GM21526 (cell line): ENCODE results near the gene CAPN14.
A peak's percentile ranks its signal among the peaks of the same experiment; 100 is the strongest.

ENCODE experiments used
- ATAC-seq: cut with Tn5 transposase; IDR thresholded peaks from one replicate; pipeline ENCODE4 v1.9.1; 2021; ENCODE audit warnings: moderate library complexity; ENCODE audit not compliant: unreplicated experiment, low FRiP score

The CAPN14 gene

DNA sequence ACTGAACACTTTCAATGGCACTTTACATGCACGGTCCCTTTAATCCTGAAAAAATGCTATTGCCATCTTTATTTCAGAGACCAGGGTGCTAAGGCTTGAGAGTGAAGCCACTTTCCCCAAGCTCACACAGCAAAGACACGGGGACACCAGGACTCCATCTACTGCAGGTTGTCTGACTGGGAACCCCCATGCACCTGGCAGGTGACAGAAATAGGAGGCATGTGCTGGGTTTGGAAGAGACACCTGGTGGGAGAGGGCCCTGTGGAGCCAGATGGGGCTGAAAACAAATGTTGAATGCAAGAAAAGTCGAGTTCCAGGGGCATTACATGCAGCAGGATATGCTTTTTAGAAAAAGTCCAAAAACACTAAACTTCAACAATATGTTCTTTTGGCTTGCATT lies 11.4 kb upstream of the CAPN14 start:
- ATAC-seq: no peak

- ATAC-seq: no peak
These were observed 10.4 kb upstream of the CAPN14 start for GRCh38 chr2:31227711-31228125.

- no peak for ATAC-seq
These were observed 9.8 kb upstream of the CAPN14 start for GRCh38 chr2:31227110-31227509.

DNA sequence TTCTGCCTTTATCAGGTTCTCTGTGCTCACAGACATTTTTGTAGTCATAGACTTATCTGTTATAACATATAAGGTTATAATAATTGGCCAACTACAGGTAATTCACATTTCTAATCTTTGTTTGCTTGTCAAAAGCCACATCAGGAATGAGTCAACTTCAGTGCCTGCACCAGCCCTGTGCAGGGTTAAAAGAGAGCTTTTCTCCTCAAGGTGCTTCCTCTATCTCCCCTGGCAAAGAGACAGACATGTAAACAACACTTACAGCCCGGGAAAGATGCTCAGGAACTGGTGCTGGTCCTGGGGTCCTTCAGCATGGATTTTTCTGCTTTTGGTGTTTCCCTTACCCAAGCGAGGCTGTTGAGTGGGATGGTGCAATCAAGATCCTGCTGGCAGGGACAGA lies 9.0 kb upstream of the CAPN14 start:
- ATAC-seq: no peak

- ATAC-seq: no peak
These were observed 6.4 kb upstream of the CAPN14 start for GRCh38 chr2:31223749-31224148.

GRCh38 chr2:31223026-31223425 lies 5.7 kb upstream of the CAPN14 start:
- ATAC-seq: no peak

DNA sequence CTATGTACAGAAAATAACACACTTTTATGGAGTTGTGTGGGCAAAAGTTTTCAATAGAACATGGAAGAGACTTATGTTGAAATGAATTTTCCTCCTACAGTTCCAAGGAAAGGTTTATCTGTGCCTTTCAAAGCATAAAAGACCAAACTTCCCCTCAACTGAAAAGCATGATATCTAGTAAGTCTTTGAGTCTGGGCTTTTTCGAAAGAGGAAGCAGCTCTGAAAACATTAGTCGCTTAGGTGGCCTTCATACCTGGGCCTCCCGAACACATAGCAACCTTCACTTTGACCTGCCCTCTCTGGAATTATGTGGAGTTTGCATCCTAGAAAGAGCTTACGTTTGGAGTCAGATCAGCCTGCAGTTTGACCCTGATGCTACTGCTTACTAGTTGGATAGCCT lies 4.8 kb upstream of the CAPN14 start:
- ATAC-seq: no peak

DNA sequence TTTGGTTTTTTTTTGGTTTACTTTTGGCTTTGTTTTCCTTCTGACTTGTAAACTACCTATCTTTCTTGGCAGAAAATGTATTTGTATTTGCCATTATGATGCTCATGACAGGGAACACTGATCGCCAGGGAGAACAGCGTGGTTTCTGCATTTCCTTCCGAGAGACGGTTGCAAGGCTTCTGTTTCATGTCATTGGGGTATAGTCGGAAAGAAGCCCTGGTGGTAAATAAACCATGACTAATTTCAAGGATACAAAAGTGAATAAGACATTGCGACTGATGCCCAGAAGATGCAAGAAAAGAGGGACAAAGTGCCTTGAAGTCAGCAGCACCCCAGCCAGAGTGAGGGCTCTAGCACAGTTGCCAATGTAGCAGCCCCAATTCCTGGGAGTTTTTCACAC lies 4.2 kb upstream of the CAPN14 start:
- no peak for ATAC-seq

DNA sequence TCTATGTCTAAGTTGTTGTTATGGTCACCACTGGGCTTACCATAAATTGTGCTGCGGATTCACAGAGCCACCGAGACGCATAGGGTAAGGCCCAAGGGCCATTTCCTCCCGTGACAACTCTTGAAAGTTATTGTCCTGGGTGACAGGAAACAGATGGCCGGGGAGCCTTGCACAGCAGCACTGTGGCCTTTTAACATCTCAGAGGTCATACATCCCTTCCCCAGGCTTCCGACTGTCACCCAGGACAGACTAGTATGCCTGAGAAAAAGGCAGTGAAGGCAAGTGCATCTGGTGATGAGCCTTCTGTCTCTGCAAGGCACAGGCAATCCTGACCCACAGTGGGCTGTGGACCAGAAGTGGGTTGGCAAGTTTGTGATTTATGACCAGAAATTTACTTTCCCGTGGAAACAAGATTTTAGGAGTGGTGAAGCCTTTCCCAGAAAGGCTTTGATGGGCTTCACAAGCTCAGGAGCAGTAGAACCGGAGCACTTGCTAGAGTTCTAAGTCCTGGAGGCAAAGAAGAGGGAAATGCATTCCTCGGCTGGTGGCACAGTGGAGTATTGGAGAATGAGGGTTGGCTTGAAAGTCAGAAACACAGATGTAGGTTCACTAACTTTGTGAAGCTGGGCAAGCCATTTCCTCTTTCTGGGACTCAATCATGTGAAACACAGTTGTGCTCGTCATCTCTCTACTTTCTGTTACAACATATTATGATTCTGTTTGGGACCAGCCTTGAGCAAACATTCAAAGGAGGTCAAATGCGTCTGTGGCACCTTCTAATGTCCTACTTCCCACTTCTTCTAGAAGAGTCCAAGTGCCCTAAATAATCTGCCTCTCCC lies 2.0 kb upstream of the CAPN14 start:
- ATAC-seq: peak; percentile 78

- ATAC-seq: peak; percentile 49
These were observed 581 bp downstream of the CAPN14 start for GRCh38 chr2:31216734-31217133.

DNA sequence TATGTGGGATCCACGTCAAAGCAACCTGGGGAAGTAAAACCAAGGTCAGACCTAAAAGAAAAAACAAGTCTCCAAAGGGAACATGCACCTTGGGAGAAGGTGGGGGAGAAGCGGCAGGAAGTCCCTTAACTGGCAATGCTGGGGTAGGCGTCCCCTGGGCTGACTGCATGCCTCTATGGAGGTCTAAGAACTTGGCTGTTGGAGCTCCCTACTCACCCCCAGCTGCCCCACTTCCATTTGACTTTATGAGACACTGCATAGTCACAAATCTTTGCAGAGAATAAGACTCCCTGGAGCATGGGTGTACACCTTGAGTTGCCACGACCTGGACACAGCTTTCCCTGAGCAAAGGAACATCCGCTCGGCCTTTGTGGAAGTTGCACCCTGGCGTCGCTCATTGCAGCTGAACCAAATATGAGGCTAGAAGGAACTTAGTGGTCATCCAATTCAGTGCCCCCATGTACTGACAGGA lies 2.8 kb downstream of the CAPN14 start:
- ATAC-seq: no peak

- ATAC-seq: no peak
These were observed 3.5 kb downstream of the CAPN14 start for GRCh38 chr2:31213601-31214443.

DNA sequence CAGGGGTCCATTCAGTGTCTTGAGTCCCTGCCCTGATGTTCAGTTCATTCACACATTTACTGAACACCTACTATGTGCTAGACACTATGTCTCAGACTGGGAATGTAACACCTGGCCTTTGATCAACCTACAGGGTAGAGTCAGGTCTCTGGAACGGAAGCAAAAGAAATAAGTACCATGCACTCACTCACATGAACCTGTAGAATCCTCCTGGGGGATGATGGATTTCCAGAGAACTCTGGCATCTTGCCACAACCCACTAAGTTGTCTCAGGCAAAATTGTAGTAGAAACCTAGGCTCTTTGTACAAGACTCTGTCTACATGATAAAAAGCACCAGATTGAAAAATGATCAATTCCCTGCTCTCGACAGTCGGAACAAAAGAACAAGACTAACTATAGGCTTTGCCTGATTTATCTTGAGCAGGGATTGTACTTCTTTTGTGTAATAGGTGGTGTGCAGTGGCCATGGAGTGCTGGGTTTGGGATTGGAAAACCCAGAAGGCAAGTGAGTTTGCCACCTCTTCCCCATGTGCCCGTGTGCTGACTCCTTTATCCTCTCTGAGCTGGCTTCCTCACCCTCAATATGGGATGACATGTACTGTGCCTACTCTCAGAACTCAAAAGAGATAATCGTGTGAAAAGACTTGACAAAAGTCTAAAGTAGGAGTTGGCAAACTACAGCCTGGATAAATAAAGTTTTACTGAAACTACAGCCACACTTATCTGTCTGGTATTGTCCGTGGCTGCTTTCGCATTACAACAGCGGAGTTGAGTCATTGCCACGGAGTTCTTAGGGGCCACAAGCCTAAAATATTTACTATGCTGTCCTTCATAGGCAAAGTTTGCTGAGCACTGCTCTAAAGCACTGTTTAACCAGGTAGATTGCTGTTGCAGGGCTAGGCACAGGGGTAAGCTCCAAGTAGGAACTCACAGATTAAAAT lies 4.4 kb downstream of the CAPN14 start:
- no peak for ATAC-seq

- ATAC-seq: no peak
These were observed 9.1 kb downstream of the CAPN14 start for GRCh38 chr2:31208240-31208639.

DNA sequence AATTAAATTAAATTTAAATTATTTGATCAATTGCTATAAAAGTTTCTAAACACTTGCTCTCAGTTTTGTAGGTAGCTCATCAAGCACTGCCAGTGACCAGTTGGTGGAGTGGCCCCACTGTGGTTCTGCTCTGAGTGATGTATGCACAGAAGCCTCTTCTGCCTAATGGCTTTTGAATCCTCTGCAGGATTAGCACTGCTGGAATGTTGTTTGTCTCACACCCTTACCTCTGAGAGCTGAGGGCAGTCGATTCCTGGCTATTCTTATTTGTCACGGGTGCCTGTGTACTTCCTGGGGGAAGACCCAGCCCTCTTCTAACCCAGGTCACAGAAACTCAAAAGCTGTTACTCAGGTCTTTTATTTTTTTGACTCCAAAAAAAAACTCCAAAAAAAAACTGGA lies 9.5 kb downstream of the CAPN14 start:
- ATAC-seq: no peak

GRCh38 chr2:31205613-31206012 lies 11.7 kb downstream of the CAPN14 start:
- no peak for ATAC-seq

- no peak for ATAC-seq
These were observed 12.1 kb downstream of the CAPN14 start for GRCh38 chr2:31205186-31205585.

DNA sequence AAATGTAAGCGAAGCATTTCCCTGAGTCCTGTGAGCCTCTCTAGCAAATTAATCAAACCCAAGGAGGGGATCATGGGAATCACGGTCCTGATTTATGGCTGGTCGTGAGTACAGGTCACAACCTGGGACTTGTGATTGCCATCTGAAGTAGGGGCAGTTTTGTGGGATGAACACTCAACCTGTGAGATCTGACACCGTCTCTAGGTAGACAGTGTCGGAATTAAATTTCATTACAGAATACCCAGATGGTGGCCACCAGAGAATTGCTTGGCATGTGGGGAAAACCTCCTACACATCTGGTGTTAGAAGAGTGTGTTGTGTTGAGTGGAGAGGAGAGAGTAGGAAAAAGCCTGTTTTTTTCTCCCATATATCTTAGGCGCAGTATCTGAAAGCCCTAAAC lies 12.5 kb downstream of the CAPN14 start:
- ATAC-seq: no peak

- ATAC-seq: no peak
These were observed 13.4 kb downstream of the CAPN14 start for GRCh38 chr2:31203916-31204315.

- ATAC-seq: no peak
These were observed 14.5 kb downstream of the CAPN14 start for GRCh38 chr2:31202833-31203232.

GRCh38 chr2:31202041-31202440 lies 15.3 kb downstream of the CAPN14 start:
- ATAC-seq: no peak
